HK-2 (cell line): ENCODE results near the gene NMUR1.
"Not testable (repeated sequence)": the region's sequence is repeated elsewhere in the genome, so short reads cannot be mapped to it uniquely, and the experiment has no call there.

ENCODE experiments used
- DNase-seq: peaks from one replicate; pipeline ENCODE4 v3.0.0-alpha.2; 2018; ENCODE audit not compliant: unreplicated experiment

The NMUR1 gene, protein sequence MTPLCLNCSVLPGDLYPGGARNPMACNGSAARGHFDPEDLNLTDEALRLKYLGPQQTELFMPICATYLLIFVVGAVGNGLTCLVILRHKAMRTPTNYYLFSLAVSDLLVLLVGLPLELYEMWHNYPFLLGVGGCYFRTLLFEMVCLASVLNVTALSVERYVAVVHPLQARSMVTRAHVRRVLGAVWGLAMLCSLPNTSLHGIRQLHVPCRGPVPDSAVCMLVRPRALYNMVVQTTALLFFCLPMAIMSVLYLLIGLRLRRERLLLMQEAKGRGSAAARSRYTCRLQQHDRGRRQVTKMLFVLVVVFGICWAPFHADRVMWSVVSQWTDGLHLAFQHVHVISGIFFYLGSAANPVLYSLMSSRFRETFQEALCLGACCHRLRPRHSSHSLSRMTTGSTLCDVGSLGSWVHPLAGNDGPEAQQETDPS

DNA sequence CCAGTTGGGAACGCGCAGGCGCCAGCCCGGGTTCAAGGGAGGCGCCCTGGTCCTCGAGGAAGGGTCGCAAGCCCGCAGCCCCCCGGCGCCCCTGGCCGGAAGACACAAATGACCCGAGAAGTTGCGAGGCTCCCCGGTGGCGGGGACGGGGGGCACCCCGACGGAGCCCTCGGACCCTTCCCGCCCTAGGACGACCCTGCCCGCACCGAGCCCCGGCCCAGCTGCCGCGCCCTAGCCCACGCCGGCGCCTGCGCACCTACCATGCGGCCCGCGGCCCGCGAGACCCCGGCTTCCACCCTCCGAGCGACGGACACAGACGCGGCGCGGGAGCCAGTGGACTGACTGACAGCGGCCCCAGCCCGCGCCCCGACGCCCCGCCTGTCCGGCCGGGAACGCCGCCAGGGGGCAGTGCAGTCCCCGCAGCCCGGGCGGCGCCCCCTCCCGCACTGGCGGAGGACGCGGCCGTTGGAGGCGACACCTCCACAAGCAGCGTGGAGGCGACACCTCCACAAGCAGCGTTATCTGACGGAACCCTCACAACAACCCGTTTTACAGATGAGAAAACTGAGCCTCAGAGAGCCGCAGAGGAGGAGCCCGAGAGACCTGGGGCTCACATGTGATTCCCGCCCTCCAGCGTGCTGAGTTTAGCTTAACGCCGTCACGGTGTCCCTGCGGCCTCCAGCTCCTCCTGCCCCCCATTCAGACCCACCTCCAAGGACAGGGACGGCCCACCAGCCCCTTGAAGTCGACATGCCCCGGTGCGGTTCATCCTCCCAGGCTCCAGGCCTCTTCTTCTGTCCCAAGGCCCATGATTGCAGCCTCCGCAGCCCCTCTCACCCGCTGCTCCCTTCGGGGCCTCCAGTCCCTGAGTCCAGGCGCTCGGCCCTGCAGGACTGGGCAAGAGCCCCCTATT, at the start of gene NMUR1:
TSS of gene NMUR1 (minus strand) at position 347 of the 913 bp plus-strand sequence. CDS start at position 263, 84 bp downstream.
- DNase-seq: peak; percentile 32

DNA sequence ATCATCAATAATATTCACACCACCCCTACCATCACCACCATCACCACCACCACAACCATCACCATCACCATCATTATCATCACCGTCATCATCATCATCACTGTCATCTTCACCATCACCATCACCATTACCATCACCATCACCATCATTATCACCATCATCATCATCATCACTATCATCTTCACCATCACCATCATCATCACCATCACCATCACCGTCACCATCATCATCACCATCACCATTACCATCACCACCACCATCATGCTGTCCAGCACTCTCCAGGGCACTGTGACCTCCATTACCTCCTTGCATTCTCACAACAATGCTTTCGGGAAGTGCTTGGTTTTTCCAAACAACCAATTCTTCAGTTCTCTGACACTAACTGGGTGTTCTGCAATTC, 49.3 kb upstream of the NMUR1 start:
- no peak for DNase-seq

DNA sequence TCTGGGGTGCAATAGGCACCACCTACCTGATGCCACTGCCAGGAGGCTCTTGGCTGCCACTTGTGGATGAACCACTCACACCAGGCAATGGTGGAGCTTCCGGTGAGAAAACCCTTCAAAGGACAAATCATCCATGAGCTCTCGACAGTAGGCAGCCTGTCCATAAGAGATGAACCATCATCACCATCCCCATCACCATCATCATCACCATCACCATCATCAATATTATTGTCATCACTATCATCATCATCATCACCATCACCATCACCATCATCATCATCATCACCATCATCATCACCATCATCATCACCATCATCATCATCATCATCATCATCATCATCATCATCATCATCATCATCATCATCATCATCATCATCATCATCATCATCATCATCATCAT, 48.4 kb upstream of the NMUR1 start:
- DNase-seq: not testable (repeated sequence)

DNA sequence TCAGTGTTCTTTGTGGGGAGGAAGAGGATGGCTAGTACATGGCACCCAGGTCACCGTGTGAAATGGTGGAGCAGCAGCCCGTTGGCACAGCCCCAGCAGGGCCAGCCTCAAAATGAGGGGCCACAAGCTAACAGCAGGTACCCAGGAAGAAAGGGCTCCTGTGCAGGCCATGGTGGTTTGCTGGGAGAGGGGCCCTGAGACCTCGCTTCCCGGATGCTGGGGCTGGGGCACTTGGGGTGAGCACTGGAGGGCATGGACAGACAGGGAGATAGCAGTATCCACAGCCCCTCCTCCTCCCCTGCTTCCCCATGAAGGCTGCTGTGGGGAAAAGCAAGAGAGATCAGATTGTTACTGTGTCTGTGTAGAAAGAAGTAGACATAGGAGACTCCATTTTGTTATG, 46.2 kb upstream of the NMUR1 start:
- DNase-seq: no peak

DNA sequence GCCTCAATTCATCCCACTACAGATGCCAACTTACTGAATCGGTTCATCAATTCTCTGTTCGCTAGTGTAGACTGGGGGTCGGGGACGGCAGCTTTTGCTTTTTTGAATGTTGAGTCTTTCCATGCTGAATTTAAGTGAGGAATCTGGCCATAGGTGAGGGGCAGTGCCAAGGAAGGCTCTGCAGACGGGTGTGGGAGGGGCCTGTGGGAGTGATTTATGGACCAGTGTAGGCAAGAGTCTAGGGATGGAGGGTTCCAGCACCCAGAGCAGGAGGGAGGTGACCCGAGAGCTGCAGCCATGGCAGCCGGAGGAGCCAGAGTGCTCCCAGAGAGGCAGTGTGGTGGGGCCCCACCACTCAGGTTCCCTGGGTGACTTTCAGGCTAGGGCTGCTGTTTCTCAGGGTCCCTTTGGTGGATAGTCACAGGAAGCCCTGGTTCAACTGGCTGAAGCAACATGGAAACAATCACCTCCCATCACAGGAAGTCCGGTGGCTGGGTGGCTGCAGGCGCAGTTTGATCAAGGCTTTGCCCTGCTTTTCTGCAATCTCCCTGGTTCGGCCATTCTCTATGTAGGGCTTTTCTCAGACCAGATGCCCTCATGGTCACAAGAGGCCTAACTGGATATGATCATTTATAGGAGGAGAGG, 45.5 kb upstream of the NMUR1 start:
- no peak for DNase-seq

DNA sequence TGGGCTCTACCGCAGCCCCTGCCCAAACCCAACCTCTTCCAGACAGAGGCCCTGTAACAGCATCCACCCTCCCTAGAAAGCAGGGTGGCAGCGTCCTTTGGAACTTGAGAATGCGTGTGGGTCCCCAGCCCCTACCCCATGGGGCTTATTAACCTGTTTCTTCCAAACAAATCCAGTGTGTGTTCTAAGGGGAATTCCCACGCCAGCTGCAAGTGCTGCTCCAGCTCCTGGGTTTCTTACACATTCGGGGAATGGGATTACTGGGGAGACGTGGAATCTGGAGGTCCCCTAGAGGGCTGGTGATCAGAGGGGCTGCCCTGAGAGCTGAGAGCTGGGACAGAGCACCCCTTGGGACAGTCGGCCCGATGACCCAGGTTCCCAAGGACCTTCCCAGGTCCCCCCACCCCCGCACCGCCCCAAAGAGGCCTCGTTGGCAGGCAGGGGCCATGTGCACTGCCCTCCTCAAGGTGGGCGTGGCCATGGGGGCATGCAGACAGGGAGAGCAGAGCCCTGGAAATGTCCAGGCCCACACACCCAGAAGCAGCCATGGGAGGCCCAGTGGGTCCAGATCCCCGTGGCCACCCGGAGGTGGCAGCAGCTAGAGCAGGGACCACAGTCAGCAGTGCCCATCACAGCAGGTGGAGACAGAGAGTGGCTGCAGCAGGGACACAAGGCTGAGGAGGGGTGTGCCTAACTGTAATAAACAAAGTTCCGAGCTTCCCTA, 43.6 kb upstream of the NMUR1 start:
- no peak for DNase-seq

DNA sequence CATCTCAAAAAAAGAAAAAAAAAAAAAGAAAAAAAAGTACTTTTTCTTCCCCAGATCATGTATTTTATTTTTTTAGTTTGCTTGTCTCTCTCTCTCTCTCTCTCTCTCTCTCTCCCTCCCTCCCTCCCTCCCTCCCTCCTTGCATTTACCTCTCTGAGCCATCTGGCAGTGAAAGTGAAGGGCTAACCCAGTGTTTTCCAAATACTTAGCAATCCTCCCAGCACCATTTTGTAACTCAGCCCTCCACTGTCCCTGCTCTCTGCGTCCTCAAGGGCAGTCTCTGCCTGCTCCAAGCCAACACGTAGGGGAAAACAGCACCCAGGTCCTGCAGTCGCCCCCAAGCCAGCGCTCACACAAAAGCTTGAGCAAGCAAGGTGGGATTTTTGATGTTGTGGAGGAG, 42.9 kb upstream of the NMUR1 start:
- no peak for DNase-seq

DNA sequence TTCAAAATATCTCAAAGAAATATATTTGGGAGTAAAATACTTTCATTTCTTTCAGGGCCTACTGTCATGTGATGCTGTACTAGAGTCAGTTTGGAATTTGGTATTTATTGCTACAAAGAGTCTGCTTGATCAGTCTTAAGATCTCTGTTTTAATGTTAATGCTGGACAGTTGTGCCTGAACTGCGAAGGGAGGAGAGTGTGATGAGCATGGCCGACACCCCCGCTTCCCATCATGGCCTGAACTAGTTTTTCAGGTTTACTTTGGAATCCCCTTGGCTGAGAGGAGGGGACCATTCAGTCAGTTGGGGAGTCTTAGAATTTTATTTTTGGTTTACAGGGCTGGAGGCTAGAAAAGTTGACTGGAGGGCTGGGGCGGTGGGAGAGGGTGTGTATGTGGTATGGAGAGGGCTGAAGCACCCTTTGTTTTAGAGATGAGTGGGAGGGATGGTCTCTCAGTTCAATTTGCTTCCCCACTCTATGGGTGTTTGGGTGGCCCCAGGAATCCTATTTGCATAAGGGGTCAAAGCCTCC, 41.5 kb upstream of the NMUR1 start:
- DNase-seq: no peak

DNA sequence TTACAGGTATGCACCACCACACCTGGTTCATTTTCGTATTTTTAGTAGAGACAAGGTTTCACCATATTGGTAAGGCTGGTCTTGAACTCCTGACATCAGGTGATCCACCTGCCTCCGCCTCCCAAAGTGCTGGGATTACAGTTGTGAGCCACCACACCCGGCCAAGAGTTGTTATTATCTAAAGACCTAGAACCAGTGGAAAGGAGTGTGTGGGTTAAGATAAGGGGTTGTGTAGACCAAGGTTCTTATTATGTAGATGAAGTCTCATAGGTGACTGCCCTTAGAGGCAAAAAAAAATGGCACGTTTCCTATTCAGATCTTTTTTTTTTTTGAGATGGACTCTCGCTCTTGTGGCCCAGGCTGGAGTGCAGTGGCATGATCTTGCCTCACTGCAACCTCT, 40.7 kb upstream of the NMUR1 start:
- not testable (repeated sequence) for DNase-seq

DNA sequence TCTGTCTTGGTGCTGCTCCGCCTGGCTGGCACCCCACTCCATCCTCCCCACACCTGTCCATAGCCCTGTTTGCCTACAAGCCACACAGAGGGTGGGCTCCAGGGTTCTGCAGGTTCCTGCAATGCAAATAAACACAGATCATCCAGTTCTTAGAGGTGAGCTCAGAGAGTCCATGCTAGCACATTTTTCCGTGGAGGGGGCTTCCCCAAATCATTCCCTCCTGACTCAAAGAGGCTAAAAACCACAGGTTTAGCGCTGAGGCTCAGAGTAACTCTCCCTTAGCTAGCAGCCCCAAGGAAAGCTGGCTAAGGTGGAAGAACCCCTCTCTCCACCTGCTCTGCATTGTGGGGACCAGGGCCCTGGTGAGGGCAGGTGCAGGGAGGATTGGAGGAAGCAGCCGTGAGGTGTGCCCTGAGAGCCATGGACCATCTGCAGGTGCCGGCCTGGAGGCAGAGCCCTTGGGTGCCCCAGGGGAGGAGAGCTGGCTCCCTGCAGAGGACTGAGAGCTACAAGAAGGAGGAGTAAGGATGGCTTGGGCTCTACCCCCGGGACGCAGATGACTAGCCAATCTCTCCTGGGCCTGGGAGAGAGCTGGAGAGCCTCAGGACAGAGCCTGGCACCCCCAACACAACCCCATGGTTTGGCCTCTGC, 38.7 kb upstream of the NMUR1 start:
- no peak for DNase-seq

DNA sequence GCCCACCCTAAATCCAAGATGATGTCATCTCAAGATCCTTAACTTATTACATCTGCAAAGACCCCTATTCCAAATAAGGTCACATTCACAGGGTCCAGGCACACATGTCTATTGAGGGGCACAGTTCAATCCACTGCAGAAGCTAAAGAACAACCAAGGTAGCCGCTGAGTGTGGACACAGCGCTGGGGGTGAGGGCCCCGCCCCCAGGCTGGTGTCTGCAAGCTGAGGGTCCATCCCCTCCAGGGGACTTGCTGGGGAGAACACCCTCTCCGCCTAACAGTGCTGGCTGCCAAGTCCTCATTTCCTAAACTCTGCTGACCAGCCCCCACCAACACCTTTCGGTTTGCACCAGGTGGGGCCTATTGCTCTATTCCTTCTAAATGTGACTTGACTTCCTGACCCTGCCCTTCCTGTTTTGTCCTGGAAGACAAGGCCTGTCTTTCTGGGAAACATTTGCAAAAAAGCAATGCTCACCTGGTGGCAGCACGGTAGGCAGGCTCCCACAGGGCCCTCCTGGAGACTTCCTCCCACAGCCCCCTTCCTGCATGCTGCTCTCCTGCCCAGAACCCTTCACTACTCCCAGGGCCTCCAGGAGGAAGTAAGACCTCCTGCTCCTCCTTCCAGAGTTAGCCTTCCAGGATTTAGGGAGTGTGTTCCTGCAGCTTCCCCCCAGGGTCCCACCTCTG, 38.0 kb upstream of the NMUR1 start:
- DNase-seq: no peak

DNA sequence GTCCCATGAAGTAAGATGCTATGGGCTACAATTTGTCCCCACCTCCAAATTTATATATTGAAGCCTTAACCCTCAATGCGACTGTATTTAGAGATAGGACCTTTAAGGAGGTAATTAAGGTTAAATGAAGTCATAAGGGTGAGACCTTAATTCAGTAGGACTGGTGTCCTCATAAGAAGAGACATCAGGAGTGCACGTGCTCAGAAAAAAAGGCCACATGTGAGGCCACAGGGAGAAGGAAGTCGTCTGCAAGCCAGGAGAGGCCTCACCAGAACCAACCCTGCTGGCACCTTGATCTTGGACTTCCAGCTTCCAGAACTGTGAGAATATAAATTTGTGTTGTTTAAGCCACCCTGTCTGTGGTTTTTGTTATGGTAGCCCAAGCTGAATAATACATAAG, 36.9 kb upstream of the NMUR1 start:
- no peak for DNase-seq

DNA sequence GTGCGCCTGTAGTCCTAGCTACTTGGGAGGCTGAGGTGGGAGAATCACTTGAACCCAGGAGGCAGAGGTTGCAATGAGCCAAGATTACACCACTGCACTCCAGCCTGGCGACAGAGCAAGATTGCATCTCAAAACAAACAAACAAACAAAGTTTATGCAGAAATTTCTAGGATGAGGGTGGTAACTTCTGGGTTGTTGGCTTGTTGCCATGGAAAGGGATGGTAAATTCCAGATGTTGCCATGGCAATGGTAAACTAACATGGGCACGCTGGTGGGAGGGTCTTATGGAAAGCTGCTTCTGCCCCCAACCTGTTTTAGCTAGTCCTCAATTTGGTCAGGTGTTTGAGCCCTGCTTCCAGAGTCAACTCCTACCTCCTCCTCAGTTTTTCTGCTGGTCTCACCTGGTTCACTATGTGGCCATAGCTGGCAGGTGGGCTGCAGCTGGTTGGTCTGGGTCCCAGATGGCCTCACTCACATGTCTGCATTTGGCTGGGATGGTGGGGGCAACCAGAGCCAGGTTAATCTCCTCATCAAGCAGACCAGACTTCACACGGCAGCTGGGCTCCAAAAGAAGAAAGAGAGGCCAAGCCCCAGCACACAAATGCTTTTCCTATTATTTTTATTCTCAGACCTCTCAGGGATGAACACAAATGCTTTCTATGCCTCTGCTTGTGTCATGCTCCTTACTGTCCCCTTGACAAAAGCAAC, 35.8 kb upstream of the NMUR1 start:
- DNase-seq: no peak

DNA sequence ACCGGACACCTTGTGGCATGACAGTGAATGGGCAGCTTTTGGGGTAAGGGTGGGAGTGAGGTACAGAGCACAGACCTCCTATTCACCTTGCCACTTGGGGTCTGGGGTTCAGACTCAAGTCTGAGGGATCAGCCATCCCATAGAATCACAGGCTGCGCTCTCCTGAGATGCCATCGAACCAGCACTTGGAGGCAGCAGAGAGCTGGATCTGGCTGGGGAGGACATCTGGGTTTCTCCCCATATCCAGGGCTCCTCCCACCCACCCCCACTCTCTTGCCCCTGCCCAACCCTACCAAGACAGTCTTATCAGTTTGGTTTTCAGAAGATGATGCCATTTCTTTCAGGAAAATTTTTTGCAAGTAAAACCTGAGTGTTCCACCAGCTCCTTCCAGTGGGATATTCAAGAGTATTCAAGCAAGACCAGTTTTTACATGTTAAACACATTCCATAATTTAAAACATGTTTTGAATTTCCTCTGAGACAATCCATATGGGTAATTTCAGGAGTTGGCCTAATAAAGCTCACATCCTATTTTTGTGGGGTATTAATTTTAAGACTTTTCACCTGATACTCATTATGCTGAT, 33.2 kb upstream of the NMUR1 start:
- peak; percentile 37 for DNase-seq

DNA sequence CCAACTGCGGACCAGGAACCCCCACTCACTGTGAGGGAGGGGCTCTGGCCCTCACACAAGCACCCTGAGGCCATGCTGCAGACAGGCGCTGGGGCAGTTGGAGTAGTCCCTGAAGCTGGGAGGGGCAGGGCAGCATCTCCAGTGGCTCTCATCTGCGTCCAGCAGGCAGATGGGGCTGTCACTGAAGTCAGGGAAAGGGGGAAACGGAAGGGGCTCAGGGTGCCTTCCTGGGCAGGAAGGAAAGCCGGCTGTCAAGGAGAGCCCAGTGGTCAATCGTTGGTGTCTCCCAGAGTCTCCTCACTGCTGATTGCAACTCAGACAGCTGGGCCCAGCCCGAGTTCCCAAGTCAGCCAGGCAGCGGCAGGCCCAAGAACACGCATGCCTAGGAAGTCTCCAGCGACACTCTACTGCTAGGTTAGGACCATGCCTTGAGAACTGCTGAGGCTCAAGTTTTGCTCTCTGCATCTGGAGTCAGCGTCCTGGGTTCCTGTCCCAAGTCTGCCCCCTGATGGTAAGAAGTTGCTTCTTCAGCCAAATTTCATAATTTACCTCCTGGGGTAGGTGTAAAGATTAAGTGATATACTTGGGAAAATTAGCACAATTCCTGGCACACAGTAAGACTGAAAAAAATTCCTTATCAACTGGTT, 27.4 kb upstream of the NMUR1 start:
- DNase-seq: peak; percentile 47

DNA sequence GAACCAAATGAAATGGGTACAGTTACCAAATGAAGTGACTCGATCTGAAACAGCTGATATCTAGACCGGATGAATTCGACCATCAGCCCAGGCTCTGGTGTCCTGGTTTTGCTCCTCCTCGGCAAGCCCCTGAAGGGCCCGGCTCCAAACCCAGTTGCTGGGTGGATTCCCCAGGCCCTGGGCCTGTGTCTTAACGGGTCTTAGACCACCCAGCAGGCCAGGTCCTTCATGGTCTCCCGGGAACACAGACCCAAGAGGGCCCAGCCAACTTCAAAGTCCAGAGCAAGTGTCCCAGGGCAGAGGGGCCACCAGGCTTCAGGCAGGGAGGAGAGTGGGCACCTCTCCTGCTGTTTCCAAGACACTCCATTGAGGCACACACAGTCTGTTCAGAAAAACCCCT, 26.7 kb upstream of the NMUR1 start:
- DNase-seq: no peak

DNA sequence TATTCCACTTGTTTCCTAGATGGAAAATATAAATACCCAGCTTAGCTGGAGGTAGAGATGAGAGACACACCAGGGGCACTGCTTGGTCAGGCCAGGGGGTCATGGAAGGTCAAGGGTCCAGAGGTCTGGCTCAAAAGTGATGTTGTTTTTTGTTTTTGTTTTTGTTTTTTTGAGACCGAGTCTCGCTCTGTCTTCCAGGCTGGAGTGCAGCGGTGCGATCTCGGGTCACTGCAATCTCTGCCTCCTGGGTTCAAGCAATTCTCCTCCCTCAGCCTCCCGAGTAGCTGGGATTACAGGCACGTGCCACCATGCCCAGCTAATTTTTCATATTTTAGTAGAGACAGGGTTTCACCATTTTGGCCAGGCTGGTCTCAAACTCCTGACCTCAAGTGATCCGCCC, 26.3 kb upstream of the NMUR1 start:
- not testable (repeated sequence) for DNase-seq

DNA sequence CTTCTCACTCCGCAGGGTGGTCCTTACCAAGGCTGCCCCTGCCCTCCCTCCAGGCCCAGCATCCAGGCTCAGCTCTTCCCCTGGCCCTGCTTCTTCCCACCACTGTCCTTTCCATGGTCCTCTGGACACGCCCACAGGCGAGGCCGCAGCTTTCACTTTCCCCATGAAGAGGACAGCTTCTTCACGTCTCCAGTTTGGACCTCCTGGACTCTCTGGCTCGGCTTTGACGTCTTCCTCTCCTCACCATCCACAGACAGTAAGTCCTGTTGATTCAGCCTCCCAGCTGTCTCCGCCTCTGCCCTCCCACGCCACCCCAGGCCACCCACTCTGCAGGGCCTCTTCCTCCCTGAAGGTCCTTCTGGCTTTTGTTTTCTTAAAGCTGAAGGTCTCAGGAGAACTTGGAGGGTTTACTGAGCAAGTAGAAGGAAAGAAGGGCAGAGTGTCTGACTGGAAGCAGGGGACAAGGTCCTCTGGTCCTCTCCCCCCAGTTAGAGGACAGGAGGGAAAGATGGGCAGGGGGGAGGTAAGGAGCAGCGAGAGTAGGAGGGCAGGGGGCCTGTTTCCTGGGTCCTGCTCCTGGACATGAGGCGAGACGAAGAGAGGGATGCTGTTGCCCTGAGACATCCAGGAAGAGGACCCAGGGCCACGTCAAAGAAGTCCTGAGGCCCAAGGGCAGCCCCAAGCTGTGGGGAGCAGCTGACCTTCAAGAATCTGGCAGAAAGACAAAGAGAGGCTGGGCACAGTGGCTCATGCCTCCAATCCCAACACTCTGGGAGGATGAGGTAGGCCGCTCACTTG, 24.7 kb upstream of the NMUR1 start:
- DNase-seq: no peak
